ENCODE measurements around the gene ERO1B. TPM values are rescaled to one million over a fixed set of nuclear protein-coding genes. Genes with fewer than 3 reads are reported as not detected.

Gene ERO1B
- total and polyA plus RNA-seq, 2 of the 13 experiments (the other 11 are each of a cell fraction or from before 2014, with no cell fraction given) = 1.6 to 2.1 TPM

DNA sequence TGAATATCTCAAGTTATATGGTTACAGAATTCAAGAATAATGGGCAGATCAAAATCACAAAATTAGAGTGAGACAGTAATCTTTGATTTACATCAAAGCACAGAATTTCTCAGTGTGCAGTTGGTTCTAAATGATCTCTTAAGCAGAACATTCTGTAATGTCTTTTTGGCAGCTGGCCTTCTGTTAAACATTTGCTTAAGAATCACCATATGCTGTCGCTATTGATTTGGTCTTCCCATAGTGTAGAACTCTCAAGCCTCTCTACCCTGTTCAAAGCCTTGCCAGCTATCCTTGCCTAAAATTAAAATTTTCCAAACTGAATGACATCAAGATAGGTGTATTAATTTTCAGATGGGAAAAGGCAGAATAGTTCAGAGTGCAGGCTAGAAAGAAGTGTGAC lies 38.9 kb upstream of the ERO1B start (continued):
- TF ChIP-seq ZNF292 (CRISPR knock-in tag; IDR thresholded peaks at IDR 0.05; ENCODE audit: borderline replicate concordance, low read depth) (no peak), ZNF550 (CRISPR knock-in tag; IDR thresholded peaks at IDR 0.05; ENCODE audit: borderline replicate concordance) (no peak), KAT2B (IDR thresholded peaks at IDR 0.05; ENCODE audit: borderline replicate concordance, low read depth, low read length) (no peak), CENPX (CRISPR knock-in tag; IDR thresholded peaks at IDR 0.05) (no peak)

DNA sequence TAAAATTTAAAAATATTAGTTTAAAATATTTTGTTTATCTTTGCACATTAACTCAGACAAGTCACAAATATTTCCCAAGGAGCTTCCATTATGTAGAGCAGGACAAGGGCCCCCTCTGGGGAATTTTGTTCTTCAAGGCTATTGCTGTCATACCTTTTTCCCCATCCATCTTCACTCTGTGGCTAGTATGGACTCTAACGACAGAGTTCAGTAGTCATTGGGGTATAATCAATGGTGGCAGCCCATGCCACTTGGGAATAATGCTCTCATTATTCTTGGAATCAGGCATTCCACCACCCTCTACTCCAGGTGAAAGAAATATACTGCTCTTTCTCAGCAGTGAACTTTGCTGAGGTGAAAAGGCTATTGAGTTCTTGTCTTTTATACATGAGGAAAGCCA lies 38.5 kb upstream of the ERO1B start:
- TF ChIP-seq, protein P1, sequence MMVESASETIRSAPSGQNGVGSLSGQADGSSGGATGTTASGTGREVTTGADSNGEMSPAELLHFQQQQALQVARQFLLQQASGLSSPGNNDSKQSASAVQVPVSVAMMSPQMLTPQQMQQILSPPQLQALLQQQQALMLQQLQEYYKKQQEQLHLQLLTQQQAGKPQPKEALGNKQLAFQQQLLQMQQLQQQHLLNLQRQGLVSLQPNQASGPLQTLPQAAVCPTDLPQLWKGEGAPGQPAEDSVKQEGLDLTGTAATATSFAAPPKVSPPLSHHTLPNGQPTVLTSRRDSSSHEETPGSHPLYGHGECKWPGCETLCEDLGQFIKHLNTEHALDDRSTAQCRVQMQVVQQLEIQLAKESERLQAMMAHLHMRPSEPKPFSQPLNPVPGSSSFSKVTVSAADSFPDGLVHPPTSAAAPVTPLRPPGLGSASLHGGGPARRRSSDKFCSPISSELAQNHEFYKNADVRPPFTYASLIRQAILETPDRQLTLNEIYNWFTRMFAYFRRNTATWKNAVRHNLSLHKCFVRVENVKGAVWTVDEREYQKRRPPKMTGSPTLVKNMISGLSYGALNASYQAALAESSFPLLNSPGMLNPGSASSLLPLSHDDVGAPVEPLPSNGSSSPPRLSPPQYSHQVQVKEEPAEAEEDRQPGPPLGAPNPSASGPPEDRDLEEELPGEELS (CRISPR knock-in tag; IDR thresholded peaks at IDR 0.05) = no peak
- TF ChIP-seq ZNF670 (CRISPR knock-in tag; IDR thresholded peaks at IDR 0.05; ENCODE audit: borderline replicate concordance) (no peak), GLI4 (CRISPR knock-in tag; IDR thresholded peaks at IDR 0.05; ENCODE audit: borderline replicate concordance) (no peak), ZNF432 (CRISPR knock-in tag; IDR thresholded peaks at IDR 0.05; ENCODE audit: borderline replicate concordance) (no peak), ZNF841 (CRISPR knock-in tag; IDR thresholded peaks at IDR 0.05; ENCODE audit: borderline replicate concordance) (no peak), ZNF781 (CRISPR knock-in tag; IDR thresholded peaks at IDR 0.05; ENCODE audit: borderline replicate concordance, not compliant biosample characterization) (no peak), ZNF225 (CRISPR knock-in tag; IDR thresholded peaks at IDR 0.05) (no peak), ZMYM4 (CRISPR knock-in tag; IDR thresholded peaks at IDR 0.05) (no peak), FOXA1 (IDR thresholded peaks at IDR 0.05) (no peak), FOXA1 (CRISPR knock-in tag; IDR thresholded peaks at IDR 0.05) (no peak), U2AF1 (optimal IDR thresholded peaks at IDR 0.05; ENCODE audit: low read depth, low read length) (no peak)
- TF ChIP-seq, protein P2, sequence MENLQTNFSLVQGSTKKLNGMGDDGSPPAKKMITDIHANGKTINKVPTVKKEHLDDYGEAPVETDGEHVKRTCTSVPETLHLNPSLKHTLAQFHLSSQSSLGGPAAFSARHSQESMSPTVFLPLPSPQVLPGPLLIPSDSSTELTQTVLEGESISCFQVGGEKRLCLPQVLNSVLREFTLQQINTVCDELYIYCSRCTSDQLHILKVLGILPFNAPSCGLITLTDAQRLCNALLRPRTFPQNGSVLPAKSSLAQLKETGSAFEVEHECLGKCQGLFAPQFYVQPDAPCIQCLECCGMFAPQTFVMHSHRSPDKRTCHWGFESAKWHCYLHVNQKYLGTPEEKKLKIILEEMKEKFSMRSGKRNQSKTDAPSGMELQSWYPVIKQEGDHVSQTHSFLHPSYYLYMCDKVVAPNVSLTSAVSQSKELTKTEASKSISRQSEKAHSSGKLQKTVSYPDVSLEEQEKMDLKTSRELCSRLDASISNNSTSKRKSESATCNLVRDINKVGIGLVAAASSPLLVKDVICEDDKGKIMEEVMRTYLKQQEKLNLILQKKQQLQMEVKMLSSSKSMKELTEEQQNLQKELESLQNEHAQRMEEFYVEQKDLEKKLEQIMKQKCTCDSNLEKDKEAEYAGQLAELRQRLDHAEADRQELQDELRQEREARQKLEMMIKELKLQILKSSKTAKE (CRISPR knock-in tag; IDR thresholded peaks at IDR 0.05; ENCODE audit: borderline replicate concordance) = no peak
- TF ChIP-seq, protein P3, sequence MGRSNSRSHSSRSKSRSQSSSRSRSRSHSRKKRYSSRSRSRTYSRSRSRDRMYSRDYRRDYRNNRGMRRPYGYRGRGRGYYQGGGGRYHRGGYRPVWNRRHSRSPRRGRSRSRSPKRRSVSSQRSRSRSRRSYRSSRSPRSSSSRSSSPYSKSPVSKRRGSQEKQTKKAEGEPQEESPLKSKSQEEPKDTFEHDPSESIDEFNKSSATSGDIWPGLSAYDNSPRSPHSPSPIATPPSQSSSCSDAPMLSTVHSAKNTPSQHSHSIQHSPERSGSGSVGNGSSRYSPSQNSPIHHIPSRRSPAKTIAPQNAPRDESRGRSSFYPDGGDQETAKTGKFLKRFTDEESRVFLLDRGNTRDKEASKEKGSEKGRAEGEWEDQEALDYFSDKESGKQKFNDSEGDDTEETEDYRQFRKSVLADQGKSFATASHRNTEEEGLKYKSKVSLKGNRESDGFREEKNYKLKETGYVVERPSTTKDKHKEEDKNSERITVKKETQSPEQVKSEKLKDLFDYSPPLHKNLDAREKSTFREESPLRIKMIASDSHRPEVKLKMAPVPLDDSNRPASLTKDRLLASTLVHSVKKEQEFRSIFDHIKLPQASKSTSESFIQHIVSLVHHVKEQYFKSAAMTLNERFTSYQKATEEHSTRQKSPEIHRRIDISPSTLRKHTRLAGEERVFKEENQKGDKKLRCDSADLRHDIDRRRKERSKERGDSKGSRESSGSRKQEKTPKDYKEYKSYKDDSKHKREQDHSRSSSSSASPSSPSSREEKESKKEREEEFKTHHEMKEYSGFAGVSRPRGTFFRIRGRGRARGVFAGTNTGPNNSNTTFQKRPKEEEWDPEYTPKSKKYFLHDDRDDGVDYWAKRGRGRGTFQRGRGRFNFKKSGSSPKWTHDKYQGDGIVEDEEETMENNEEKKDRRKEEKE (IDR thresholded peaks at IDR 0.05) = no peak
- ATAC-seq (no peak), DNase-seq (ENCODE audit: low spot score) (no peak), FAIRE-seq (no peak)
- Histone ChIP-seq H3K27me3 (ENCODE audit: control insufficient read depth in 1 of 2, insufficient read depth in 2 of 2, low read length in 2 of 2) (no peaks in the 10 kb centered on the region; a peak in 1 of 5 replicates), H3K4me3 (replicated peaks in 1 of 3; ENCODE audit: insufficient read depth in 1 of 3, low read depth in 2 of 3, low read length in 3 of 3) (no peak overlapping the region), H3K9me3 (ENCODE audit: low read length) (peaks cover 10% of the 10 kb centered on the region; the same call in 1 of the 2 replicates), H3K9ac (ENCODE audit: insufficient read depth, low read depth, low read length) (no peak overlapping the region), H3K4me1 (ENCODE audit: insufficient read depth, low read length) (no peaks in the 10 kb centered on the region), H2AFZ (ENCODE audit: low read length) (no peak overlapping the region), H3K27ac (ENCODE audit: extremely low read length, insufficient read depth, low read length) (no peak overlapping the region), H3K79me2 (ENCODE audit: insufficient read depth, low read length) (no peaks in the 10 kb centered on the region), H3K4me2 (ENCODE audit: low read depth, low read length) (no peak overlapping the region), H4K20me1 (ENCODE audit: insufficient read depth, low read length) (no peaks in the 10 kb centered on the region), H3K36me3 (replicated peaks in 1 of 2; ENCODE audit: control insufficient read depth in 1 of 2, insufficient read depth in 2 of 2, low read length in 2 of 2) (no peaks in the 10 kb centered on the region)
- BruUV-seq (replicated peaks) = no TSS peak
- POLR2A ChIA-PET = no interaction called here
- CTCF ChIA-PET (ENCODE audit: low intra/inter-chr PET ratio, low total read pairs) = no interaction called here
- intact Hi-C loops (cut with micrococcal nuclease; ENCODE audit: unreplicated experiment) = no loop called here
- 0% methylated on average over 1 of the region's 1 CpG for WGBS (ENCODE audit: low lambda C conversion rate)
- in situ Hi-C loops (cut with HindIII; ENCODE audit: extremely low pct_ligation_motif_present, low pct_unique_long_range_greater_than_20kb) = no loop called here
